ENCODE results near the gene AIRE. TPM values are rescaled to one million over a fixed set of nuclear protein-coding genes. Genes with fewer than 3 reads are reported as not detected.
"Not testable (repeated sequence)": the region's sequence is repeated elsewhere in the genome, so short reads cannot be mapped to it uniquely, and the experiment has no call there.

The AIRE gene
- total RNA-seq, 1 donor from 2014 or later = not detected

DNA sequence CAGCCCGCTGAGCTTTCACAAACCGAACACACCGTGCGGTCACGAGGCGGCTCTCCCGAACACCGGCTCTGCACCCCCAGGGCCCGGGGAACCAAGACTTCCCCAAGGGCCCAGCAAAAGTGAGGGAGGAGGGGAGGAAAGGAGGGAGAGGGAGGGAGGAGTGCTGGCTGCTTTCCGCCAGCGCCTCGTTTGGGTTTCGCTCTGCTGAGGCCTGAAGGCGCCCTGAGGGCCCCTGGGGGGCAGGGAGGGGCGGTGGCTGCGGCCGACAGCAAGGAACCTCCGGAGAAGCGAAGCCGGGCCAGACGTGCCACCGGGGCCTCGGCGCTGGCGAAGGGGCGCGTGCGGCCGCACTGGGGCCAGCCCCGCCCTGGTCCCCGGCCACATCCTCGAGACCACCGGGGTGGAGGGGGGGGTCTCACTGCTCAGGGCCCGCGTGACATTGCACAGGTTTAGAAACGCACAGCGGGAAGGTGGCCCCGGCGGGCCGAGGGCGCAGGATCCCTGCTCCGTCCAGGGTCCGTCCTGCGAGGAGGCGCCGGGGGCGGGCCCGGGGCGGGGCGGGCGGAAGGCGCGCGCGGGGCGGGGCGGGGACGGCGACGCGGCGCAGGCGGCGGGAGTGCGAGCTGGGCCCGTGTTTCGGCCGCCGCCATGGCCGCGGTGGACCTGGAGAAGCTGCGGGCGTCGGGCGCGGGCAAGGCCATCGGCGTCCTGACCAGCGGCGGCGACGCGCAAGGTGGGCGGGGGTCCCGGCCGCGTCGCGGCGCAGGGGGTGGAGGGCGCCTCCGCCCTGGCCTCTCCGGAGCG lies 14.0 kb downstream of the AIRE start, which contains the start of gene PFKL:
PFKL (plus strand) TSS at position 596 of the 804 bp plus-strand sequence; CDS start at position 649, 53 bp downstream.
- no peak for DNase-seq (ENCODE audit: low read depth)

DNA sequence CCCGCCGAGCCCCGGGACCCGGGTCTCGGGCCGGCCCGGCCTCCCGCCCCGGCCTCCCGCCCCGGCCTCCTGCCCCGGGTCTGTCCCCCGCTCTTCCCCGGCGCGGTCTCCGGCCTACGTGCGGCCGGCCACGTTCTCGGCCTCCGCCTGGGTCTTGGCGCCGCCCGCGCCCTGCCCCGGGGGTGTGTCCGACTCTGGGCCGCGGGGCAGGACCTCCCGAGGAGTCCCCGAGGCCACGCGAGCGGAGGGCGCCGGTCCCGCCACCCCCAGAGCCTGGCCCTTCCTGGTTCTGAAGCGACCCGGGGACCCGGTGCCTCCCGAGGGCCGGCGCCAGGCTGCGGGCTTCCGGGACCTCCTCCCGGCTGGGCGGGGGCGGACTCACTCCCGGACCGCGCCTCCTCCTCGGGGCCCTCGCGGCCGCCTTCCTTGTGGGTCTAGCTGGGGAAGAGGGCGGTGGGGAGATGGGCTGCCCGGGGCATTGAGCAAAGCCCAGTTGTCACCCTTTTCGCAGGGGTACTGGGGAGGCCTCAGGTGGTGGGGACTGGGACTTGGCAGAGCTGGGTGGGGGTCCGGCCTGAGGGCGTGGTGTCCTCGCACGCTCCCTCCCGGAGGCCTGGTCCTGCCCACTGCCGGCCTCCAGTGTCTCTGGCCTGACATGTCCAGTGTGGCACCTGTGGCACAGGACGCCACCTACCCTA lies 14.7 kb downstream of the AIRE start:
- TF ChIP-seq, protein P1, sequence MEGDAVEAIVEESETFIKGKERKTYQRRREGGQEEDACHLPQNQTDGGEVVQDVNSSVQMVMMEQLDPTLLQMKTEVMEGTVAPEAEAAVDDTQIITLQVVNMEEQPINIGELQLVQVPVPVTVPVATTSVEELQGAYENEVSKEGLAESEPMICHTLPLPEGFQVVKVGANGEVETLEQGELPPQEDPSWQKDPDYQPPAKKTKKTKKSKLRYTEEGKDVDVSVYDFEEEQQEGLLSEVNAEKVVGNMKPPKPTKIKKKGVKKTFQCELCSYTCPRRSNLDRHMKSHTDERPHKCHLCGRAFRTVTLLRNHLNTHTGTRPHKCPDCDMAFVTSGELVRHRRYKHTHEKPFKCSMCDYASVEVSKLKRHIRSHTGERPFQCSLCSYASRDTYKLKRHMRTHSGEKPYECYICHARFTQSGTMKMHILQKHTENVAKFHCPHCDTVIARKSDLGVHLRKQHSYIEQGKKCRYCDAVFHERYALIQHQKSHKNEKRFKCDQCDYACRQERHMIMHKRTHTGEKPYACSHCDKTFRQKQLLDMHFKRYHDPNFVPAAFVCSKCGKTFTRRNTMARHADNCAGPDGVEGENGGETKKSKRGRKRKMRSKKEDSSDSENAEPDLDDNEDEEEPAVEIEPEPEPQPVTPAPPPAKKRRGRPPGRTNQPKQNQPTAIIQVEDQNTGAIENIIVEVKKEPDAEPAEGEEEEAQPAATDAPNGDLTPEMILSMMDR (conservative IDR thresholded peaks at IDR 0.05; ENCODE audit: low read depth, low read length) = no peak

More for the DNA sequence above, 14.0 kb downstream of the AIRE start, which contains the start of gene PFKL:
- H3K4me3 ChIP-seq (ENCODE audit: low read depth, low read length) = peak within 1 kb of the TSS; percentile 79
- TF ChIP-seq, protein P1 (conservative IDR thresholded peaks at IDR 0.05; ENCODE audit: low read depth, low read length) = no peak

DNA sequence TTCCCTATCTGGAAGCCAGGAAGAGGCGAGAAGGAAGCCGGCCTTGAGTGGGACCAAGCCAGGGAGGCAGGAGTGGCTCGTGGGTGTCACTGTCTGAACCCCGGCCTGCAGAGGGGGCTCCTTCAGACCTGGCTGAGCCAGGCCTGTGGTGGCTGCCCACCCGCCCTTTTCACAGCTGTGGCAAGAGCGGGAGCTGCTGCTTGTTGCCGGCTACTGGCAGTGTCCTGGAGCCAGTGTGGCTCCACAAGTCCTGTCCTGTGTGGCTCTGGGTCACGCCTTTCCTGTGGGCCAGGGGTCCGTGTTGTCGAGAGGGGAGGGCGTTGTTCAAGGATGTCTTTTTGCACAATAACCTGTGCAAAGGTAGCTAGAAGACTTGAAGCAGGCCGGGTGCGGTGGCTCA lies 15.5 kb downstream of the AIRE start:
- H3K4me3 ChIP-seq (ENCODE audit: low read depth, low read length) = peak overlapping the region; percentile 79
- no peak for DNase-seq (ENCODE audit: low read depth)

More for the DNA sequence above, 14.7 kb downstream of the AIRE start:
- no peak for DNase-seq (ENCODE audit: low read depth)
- peak overlapping the region; percentile 79 for H3K4me3 ChIP-seq (ENCODE audit: low read depth, low read length)

DNA sequence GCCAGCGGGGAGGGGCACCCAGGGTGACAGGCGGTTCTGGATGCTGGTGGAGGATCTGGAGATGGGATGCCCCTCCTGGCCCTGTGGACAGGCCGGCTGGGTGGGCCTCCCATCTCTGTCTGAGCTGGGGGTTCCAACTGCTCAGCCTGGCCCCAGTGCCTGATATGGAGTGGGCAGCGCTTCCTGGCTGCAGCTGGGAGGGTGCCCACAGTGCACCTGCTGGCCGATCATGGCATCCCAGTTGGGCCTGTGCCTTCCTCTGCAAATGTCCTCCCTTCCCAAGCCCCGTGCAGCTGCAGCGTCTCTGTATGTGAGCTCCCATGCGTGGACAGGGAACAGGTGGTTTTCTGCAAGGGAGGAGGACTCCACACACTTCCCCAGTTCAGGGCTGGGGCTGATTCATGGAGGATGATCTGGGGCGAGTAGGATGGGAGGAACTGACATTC lies 16.3 kb downstream of the AIRE start:
- peak overlapping the region; percentile 1 for H3K4me3 ChIP-seq (ENCODE audit: low read depth, low read length)
- DNase-seq (ENCODE audit: low read depth) = no peak
- TF ChIP-seq, protein P1 (conservative IDR thresholded peaks at IDR 0.05; ENCODE audit: low read depth, low read length) = peak; percentile 42

More for the DNA sequence above, 15.5 kb downstream of the AIRE start:
- TF ChIP-seq, protein P1 (conservative IDR thresholded peaks at IDR 0.05; ENCODE audit: low read depth, low read length) = no peak

DNA sequence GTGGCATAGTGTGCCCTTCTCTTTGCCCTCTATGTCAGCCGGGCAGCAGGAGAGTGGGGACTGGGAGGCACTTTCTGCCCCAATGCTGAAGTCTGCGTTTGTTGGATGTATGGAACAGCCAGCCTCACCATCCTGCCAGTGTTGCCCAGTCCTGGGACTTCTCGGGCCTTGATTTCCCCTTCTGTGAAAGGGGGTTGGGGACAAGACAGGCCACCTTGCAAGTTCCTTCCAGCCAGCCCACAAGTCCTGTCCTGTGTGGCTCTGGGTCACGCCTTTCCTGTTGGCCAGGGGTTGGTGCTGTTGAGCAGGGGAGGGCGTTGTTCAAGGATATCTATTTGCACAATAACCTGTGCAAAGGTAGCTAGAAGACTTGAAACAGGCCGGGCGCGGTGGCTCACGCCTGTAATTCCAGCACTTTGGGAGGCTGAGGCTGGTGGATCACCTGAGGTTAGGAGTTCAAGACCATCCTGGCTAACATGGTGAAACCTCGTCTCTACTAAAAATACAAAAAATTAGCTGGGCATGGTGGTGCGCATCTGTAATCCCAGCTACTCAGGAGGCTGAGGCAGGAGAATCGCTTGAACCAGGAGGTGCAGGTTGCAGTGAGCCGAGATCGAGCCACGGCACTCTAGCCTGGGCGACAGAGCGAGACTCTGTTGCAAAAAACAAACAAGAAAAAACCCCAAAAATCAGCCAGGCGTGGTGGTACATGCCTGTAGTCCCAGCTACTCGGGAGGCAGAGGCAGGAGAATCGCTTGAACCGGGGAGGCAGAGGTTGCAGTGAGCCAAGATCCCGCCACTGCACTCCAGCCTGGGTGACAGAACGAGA lies 17.1 kb downstream of the AIRE start:
- not testable (repeated sequence) for DNase-seq (ENCODE audit: low read depth)
- TF ChIP-seq, protein P1 (conservative IDR thresholded peaks at IDR 0.05; ENCODE audit: low read depth, low read length) = peak; percentile 44
- H3K4me3 ChIP-seq (ENCODE audit: low read depth, low read length) = peak overlapping the region; percentile 1

DNA sequence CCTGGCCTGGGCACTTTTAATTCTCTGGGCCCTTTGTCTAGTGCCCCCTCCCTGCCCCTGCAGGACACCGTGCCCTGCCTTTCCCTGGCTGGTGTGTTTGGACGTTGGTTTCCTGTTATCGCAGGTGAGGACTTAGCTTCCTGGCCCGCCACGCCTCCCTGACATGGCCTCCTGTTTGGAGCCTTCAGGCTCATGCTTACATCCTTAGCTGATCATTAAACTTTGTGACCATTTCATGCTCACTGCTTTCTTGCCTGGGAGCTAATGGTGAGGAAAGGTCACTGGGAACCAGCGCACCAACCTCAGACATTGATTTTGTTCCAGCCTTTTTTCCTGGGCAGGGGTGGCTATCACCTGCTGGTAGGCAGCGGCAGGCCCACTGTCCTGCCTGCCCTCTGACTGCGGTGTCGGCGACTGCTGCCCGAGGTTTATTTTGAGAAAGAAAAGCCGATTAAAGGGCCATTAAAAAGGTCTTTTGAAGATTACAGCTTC lies 17.9 kb downstream of the AIRE start:
- no peak overlapping the region for H3K4me3 ChIP-seq (ENCODE audit: low read depth, low read length)
- DNase-seq (ENCODE audit: low read depth) = peak; percentile 50
- TF ChIP-seq, protein P1 (conservative IDR thresholded peaks at IDR 0.05; ENCODE audit: low read depth, low read length) = no peak

Data from epithelial cell of proximal tubule (primary cell).